ENCODE measurements around the gene MXRA8. TPM values are rescaled to one million over a fixed set of nuclear protein-coding genes. Genes with fewer than 3 reads are reported as not detected.
A peak's percentile ranks its signal among the peaks of the same experiment; 100 is the strongest.
"Not testable (repeated sequence)": the region's sequence is repeated elsewhere in the genome, so short reads cannot be mapped to it uniquely, and the experiment has no call there.

Gene MXRA8
- total RNA-seq, 1 experiment from 2014 or later, result 0.23 TPM

DNA sequence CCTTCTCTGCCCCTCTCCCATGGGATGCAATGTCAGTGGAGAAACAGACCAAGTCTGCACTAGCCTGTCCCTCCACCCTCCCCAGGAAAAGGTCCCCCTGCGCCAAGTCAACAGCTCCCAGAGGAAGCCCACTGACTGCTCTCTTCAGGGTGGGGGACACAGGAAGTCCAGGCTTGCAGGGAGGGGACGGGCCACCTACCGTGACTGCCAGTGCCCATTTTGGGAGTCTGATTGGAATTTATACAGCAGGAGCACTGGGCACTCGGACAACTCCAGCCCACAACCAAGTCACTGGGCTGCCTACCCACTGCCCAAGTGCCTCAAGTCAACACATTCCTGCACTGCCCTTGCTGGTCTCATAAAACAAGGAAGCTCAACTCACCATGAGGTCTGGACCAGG lies 34.7 kb upstream of the MXRA8 start:
- no peak for DNase-seq (ENCODE audit: low read depth)

DNA sequence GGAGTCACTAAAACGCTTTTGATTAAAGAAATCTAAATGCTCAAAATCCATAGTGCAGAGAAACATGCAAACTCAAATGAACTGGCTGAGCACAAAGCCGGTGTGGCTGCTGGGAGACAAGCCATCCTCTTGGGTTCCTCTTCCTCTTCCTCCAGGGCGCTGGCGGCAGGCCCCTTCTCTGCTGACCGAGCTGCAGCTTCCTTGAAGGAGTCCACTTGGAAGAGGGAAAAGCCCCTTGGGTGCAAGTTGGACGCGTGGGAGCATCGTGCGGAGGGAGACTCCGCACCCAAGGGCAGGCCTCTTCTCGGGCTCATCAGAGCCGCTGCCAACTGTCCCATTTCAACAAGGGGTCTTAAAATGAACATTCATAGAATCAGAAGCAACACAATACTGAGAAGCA lies 32.9 kb upstream of the MXRA8 start:
- DNase-seq (ENCODE audit: low read depth), result no peak

DNA sequence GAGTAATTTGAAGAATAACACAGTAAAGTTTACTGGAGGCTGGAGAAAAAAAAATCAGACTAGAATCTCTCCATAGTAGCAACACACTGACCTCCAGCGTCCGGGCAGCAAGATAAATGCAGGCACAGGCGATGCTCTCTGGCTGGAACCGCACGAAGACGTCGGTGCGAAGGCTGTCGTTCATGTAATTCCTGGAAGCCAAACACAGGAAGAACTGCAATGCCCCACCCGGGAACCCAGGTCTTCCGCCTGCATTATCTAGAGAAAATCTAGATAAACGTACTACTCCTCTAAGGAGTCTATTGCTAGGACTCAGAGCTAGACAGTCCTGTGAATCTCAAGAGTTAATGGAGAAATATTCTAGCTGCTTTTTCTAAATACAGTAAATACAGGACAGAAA lies 32.3 kb upstream of the MXRA8 start:
- DNase-seq (ENCODE audit: low read depth), result no peak

DNA sequence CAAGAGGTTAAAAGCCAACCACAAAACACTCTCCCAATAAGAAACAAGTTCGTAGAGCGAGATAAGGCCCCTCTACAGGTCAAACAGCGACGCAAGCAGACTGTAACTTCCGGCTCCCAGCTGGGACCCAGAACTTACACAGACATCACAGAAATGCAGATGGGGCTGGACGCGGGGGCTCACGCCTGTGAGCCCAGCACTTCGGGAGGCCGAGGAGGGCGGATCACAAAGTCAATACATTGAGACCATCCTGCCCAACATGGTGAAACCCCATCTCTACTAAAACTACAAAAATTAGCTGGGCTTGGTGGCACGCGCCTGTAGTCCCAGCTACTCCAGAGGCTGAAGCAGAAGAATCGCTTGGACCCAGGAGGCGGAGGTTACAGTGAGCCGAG lies 29.7 kb upstream of the MXRA8 start:
- DNase-seq (ENCODE audit: low read depth), result no peak

DNA sequence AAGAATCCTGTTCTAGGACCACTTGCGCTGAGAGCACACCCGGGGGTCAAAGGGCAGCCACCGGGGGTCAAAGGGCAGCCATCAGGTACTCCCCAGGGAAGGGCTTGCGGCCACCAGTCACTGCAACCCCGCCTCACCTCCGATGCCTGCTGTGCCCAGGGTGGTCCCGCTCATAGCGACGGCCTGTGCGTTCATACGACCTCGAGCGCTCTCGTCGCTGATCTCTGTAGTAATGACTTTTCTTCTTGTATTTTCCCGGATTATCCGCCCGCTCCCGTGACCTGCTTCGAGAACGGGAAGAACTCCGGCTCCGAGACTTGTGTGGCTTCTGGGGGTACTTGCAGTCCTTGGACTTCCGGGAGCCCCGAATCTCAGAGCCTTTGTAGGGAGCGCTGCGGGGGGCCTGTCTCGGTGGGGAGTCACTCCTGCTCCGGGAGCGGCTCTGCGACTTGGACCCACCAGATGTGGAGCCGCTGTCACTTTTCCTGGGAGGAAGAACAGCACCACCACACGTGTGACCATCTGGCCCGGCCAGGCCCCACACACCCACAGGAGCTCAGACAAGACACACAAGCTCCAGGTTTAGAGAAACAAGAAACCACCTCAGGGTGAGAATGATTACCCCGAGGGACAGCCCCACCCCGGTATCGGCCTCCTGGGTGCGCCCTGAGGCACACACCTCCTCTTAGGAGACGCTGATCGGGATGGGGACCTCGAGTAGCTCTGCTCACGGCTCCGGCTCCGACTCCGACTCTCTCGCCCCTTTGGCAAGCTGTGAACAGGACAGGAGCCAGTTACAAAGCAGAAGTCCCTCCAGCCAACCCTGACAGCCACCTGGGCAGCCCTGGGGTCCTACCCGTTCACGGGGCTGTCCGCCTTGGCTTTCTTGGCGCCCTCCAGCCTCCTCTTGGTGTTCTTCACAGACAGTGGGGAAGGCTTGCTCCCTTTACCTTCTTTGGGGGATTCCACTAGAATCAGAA lies 29.0 kb upstream of the MXRA8 start:
- no peak for DNase-seq (ENCODE audit: low read depth)

DNA sequence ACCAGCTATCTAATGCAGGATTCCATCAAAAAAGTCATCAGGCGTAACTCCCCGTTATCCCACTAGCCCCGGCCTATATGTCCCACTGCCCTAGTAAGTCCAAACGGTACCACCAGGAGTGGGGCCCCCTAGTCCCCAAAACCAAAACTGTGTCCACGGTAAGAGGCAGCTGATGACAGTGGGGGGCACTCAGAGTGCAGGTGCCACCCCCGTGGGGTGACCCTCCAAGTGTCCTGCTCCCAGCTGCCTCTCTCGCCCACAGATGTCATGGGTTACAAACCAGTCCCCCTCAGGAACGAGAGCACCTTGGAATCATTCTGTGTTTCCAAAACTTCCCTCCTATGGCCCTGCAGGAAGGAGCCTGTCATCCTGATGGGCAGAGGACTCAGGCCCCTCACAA lies 27.6 kb upstream of the MXRA8 start:
- no peak for DNase-seq (ENCODE audit: low read depth)

DNA sequence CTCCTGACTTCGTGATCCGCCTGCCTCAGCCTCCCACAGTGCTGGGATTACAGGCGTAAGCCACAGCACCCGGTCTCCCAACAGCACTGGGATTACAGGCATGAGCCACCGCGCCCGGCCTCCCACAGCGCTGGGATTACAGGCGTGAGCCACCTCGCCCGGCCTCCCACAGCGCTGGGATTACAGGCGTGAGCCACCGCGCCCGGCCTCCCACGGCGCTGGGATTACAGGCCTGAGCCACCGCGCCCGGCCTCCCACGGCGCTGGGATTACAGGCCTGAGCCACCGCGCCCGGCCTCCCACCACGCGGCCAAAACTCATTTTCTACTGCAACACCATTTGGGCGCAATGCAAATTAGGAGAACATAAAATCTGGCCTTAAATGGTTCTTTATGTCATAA lies 27.0 kb upstream of the MXRA8 start:
- DNase-seq (ENCODE audit: low read depth), result not testable (repeated sequence)

DNA sequence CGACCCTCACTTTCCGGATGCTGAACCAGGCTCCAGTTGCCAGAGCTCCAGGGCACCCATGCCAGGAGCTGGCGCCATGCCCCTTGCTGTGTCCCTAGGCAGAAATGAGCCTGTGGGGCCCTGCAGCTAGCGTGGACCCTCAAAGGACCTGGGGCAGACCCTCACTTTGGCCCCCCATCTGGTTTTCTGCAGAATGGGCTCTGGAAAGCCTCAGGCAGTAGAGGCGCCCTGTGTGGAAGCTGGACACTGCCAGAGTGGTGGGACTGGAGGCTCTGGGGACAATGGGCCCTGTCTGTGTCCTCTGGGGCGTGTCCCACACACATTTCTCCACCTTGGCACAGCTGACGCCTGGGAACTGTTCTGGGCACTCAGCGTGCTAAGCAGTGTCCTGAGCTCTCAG lies 22.9 kb upstream of the MXRA8 start:
- no peak for DNase-seq (ENCODE audit: low read depth)

DNA sequence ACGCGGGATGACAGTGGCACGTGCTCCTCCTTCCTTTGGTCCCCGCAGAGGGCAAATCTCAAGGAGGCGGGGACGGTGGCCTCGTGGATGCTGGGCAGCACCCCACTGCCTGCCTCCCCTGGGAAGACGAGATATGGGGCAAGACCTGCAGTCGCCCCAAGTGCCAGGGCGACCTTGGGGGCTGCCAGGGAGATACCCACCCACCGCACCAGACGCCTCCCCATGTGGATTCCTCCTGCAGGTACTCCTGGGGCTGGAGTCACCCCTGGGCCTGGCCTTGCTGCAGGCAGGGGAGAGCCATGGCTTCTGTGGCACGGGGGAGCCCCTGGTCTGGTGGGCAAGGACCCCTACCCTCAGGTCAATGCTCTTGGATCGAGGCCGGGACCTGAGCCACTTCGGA lies 22.5 kb upstream of the MXRA8 start:
- DNase-seq (ENCODE audit: low read depth), result no peak

DNA sequence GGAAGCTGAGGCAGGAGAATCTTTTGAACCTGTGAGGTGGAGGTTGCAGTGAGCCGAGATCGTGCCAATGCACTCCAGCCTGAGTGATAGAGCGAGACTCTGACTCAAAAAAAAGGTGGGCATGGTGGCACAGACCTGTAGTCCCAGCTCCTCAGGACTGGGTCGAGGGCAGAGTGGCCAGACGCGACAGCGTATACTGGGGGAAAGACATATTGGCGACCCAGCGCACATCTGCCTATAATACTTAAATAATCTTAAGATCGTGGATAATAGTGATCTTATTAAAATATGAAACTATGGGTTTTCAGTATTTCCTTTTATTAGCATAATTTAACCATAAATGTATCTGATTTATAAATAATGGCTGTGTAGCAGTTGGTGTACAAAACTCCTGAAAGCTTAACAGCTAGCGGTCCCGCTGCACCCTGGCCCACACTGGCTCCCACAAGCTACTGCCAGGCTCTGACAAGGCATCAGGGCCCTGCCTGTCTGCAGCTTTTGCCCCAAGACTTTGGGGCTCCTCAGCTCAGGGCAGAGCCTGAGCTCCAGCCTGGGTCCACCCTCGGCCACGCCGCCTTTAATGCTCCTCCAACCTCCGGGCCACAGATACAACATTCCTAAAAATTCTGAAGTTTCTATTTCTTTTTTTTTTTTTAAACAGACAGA lies 19.3 kb upstream of the MXRA8 start:
- no peak for DNase-seq (ENCODE audit: low read depth)

DNA sequence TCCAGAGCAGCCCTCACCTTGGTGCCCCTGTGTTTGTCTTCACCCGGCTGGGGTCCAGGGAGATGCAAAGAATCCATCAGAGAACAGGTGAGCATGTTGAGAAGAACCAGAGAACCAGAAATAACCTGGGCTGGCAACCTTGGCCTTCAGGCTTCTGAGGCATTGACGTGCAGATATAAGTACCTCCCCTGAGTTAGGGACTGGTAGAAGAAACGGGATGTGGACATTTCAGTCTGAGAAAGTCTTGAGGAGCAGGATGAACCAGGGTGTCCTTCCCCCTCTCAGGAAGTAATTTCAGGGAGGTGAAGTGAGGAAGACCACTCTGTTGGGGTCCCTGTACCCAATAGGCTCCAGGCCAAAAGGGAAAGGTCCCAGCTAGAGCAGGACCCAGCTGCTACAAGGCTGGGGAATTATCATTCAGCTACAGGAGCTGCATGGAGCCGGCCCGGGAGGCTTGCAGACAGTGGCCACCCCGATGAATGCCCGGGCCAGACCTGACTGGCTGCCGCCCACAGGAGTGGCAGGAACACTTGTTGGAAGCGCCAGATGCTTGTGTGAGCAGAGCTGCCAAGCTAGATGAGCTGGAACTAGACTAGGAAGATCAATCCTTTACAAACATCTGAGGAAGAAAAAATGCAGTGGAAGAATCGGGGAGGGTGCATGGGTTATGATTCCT lies 18.3 kb upstream of the MXRA8 start:
- no peak for DNase-seq (ENCODE audit: low read depth)

DNA sequence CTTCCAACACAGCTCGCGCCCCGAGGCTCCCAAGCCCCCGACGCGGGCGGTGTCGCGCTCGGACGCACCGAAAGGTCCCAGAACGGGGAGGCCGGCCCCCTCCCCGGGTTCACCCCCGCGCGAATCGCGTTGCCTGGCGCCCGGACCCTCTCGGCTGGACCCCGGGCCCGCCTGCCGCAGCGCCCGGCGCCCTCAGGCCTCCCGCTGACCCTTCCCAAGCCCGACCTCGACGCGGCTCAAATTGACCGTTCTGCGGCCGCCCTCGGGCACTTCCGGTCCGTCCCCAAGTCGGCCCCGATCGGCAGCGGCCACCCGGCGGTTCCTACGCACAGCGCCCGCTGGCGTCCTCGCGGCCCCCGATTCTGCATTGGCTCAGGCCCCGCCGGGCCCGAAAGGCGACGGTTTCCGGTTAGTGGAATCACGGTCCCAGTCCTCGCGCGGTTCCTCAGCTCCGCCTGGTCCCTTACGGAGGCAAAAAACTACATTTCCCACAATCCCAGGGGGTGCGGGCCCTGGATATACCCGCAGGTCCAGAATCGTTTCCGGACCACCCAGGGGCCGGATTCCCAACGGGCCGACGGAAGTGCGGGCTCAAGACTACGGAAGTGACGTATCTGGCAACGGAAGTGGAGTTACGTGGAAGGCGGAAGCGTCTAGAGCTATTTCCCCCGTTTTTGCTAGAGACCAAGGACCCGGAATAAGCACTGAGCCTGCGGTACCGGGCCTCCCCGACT lies 16.7 kb upstream of the MXRA8 start, which contains the start of gene AURKAIP1:
TSS of gene AURKAIP1 (minus strand) at position 279 of the 734 bp plus-strand sequence. CDS start 451 bp downstream, outside the sequence.
- peak; percentile 99 for DNase-seq (ENCODE audit: low read depth)

DNA sequence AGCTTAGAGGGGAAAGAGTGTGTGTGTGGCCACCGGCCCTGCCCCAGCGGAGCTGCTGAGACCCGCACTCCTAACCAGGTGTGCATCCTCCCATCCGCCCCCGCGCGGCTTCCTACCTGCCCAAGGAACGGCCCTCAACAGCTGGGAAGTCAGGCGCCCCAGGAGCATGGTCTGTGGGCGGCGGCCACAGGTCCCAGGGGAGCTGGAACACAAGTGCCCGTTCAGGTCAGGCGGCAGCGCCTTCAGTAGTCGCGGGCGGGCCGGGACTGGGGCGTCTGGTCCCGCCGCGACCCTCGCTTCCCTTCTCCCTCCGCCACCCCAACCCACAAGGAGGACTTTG lies 16.2 kb upstream of the MXRA8 start:
- no peak for DNase-seq (ENCODE audit: low read depth)

DNA sequence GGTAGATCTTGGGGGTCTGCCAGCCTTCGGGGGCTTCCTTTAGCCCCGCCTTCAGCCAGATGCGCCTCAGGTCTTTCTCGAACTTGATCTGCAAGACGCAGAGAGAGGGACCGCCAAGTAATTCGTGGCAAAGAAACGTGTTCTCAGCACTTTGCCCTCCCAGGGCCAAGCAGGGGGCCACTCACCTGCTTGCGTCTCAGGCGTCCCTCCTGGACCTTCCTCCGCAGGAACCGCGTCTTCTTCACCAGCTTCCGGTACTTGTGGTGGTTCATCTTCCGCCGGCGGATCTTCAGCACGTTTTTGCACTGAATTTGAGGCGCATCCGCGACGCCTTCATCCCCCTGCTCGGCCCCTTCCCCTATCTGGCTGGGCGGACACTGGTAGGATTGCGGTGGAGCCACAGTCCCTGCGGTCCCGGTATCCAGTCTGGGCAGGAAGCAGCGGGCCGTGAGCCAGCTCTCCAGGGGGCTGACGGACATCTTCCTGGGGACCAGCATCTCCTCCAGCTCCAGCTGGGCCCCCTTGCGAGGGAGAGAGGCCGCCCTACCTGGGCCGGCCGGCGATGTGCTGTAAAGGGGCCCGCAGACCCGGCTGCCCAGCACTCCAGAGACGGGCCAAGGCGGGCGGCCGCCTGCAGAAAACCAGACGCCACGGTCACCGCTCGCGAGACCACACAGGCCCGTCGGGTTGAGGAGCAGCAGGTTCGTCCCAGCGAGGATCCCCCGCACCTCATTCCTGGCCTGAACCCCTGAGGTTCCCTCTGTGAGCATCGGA lies 15.6 kb upstream of the MXRA8 start:
- DNase-seq (ENCODE audit: low read depth), result no peak

DNA sequence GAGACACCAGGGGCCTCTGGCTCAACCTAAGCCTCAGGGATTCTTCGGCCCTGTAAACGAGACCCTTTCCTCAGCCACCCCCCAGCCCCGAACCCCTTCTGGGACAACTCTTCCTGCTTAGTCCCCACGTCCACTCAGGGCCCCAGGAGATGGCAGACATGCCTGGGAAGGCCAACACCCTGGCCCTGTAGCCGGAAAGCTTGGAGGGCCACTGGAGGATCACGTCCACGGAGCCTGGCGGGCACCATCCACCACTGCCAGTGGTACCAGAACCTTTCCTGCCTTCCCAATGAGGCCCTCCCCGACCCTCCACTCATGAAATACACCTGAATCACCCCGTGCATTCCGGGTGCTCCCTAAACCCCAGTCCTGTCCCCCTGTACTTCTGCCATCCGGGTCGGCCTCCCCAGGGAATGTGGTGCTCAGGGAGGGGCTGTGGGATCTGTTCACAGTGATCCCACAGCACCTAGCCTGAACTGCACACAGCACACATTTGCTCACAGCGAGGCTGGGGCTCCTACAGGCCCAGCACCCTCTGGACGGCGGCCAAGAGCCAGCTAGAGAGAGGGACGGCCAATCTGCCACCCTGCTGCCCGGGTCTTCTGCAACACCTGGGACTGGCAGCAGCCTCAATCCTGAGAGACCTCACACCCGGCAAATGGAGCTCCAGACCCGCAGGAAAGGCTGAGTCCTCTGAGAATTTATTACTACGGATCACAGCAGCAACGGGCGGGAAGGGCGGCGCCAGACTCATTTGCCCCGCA lies 14.9 kb upstream of the MXRA8 start:
- DNase-seq (ENCODE audit: low read depth), result no peak

DNA sequence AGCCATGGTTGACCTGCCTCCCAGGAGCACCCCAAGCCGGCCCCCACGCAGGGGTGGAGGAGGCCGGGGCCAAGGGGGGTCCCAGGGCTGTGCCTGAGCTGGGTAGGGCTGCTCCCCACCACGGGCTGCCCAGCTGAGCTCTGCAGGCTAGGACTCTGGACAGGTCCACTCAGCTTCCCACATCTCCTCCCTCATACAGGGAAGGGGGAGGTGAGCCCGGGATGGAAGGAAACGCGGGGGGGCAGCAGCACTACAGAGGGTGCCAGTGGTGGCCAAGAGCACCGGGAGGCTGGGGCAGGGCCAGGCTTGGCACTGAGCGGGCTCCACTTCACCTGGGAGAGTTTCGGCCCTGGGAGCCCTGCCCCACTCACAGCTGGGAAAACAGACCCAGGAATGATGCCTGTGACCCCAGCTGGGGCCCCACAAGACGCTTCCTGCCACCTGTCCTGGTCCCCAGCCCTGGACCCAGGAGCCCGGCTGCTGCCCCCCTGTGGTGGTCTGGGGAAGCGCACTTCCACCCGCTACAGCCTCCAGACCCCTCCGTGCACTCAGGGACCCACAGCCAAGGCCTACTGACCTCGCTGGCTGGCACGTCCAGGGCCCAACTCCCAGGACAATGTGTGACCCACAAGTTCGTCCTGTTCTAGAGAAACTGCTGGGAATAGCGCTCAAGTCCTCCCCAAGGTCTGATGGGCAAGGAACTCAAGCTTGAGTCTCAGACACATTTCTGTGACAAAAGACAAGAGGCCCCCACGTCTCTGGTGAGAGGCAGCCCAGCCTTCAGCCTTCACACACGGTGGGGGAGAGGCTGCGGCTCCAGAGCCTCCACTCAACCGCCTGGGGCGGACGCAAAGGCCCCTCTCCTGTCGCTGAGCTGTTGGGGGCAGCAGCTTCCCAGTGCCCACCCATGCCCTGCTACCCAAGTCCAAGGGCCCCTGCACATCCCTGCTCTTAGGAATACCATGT lies 13.7 kb upstream of the MXRA8 start:
- DNase-seq (ENCODE audit: low read depth), result peak; percentile 68

DNA sequence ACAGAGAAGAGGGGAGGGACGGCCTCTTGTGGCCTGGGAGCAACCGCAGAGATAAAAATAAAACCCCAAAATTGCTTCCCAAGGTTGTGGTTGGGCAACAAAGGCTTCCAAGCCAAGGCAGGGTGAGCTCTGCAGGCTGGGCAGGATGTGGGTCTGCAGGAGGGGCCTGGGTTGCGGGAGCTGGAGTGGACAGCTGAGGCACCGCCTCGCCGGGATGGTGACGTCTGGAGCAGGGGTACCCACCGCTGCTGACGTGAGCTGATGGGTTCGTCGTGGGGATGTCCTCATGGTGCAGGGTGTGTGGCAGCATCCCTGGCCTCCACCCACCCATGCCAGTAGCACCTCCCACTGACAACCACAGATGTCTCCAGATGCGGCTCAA lies 13.0 kb upstream of the MXRA8 start:
- DNase-seq (ENCODE audit: low read depth), result peak; percentile 66

DNA sequence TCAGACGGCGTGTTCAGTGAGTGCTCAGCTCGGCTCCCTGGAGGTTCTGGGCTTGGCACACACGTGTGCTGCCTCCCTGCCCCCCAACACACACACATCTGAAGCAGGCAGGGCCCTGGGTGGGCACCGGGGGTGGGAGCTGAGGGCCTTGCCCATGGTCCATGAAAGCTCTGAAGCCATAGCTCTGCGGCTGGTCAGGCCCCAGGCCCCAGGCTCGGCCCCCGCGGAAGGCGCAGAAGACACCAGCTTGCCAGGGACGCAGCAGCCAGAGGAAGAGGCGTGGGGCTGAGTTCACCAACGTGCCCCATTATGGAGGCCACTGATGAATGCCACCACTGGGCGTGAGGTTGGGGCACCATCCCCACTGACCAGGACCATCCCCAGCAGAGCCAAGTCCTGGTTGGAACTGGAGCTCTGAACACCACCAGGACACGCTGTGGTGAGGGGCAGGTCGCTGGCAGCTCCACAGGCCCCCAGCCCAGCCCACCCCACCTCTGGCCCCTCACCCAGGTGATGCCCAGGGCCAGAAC lies 12.5 kb upstream of the MXRA8 start:
- no peak for DNase-seq (ENCODE audit: low read depth)

DNA sequence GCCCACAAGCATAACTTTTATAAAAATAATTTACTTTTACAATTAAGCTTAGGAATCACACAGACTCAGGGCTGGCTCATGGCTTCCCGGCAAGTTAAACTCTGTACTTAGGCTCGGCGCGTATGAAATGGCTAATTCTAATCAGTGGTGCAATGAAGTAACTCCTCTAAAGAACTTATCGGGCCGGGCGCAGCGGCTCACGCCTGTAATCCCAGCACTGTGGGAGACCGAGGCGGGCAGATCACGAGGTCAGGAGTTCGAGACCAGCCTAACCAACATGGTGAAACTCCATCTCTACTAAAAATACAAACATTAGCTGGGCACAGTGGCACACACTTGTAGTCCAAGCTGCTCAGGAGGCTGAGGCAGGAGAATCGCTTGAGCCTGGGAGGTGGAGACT lies 11.7 kb upstream of the MXRA8 start:
- not testable (repeated sequence) for DNase-seq (ENCODE audit: low read depth)
